OCI-LY7 (cell line): ENCODE data around the gene TNIK.
"Not testable (repeated sequence)": the region's sequence is repeated elsewhere in the genome, so short reads cannot be mapped to it uniquely, and the experiment has no call there.

Experiments used
- CTCF ChIP-seq: fragments of 200-600 bp; sonication (generic); conservative IDR thresholded peaks from 2 replicates; pipeline ENCODE4 v1.5.1; 2014; ENCODE audit warnings: mild to moderate bottlenecking, antibody characterized with exemption, low read length, moderate library complexity, mixed read lengths
- EZH2phosphoT487 ChIP-seq: fragments of 200-600 bp; sonication (generic); IDR thresholded peaks from 2 replicates; pipeline ENCODE4 v1.6.1; 2018; ENCODE audit warnings: low read depth, borderline replicate concordance, mild to moderate bottlenecking, mixed run types, antibody characterized with exemption, low read length, moderate library complexity, mixed read lengths

DNA sequence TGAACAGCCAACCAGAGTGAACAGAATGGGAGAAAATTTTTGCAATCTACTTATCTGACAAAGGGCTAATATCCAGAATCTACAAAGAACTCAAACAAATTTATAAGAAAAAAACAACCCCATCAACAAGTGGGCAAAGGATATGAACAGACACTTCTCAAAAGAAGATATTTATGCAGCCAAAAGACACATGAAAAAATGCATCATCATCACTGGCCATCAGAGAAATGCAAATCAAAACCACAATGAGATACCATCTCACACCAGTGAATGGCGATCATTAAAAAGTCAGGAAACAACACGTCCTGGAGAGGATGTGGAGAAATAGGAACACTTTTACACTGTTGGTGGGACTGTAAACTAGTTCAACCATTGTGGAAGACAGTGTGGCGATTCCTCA is 341.2 kb downstream of the TNIK start:
- TF ChIP-seq CTCF, EZH2phosphoT487: not testable (repeated sequence)
